HG03457 (cell line): Measurements from ENCODE around the gene CD180.
A peak's percentile ranks its signal among the peaks of the same experiment; 100 is the strongest.
"Not testable (repeated sequence)": the region's sequence is repeated elsewhere in the genome, so short reads cannot be mapped to it uniquely, and the experiment has no call there.

Experiments
- ATAC-seq: cut with Tn5 transposase; IDR thresholded peaks from one replicate; pipeline ENCODE4 v1.9.1; 2021; ENCODE audit warnings: moderate number of reproducible peaks; ENCODE audit not compliant: unreplicated experiment

The CD180 gene

DNA sequence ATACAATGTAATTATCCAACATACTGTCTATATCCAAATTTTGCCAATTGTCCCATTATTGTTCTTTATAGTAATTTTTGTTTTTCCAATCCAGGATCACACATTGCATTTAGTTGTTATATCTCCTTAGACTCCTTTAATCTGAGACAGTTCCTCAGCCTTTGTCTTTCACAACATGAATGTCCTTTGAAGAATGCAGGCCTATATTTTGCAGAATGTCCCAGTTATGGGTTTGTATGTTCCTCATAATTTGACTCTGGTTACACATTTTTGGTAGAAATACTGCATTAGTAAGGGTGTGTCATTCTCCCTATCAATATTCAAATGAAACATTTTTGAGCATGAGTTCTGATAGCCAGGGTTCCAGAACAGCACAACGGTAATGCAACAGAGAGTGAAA is 6.7 kb downstream of the CD180 start:
- no peak for ATAC-seq

DNA sequence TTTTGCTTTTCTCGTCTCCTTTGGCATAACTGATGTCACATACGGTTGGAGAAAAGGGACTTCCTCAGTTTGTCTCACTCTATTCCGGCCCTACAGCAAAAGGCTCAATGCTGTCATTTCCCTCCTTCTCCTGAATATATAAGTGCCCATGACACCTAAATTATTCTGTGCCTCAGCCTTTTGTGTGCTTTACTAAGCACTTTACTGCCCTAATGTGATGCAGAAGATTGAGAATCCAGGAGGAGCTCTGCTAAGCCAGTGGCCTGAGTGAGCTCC is 7.6 kb downstream of the CD180 start:
- no peak for ATAC-seq

DNA sequence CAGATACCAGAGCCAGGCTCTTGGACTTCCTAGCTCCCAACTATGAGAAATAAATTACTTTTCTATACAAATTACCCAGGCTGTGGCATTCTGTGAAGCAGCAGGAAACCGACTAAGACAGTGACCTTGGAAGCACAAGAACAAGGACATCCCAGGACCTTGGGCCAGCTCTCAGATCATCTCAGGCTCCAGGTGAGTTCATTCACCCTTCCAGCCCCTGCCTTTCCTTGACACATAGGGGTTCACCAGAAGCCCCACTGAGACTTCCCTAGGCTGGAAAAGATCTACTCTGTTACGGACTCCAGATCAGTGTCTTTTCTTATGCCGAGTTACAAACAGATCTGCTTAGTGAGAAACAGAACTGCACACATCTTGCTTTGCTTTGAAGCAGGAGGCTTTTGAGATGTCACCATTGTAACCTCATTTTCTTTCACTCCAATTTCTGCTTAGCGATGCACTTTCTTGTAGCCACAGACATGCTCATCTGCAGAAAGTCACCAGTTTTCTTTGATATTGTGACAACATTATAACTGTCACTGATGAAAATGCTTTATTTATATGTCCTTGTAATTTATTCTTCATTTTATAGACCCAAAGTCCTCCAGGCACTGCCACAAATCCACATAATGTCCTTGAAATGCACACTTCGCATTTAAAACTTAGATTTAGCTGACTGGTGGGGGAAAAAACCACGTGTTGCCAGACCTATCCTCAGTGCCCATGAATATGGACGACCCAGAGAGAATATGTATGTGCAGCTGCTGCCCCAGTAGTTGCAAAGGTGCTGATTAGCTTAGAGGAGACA is 8.1 kb downstream of the CD180 start:
- ATAC-seq, result no peak

- ATAC-seq, result no peak
These were observed 9.4 kb downstream of the CD180 start for GRCh38 chr5:67187006-67187715.

- no peak for ATAC-seq
These were observed 12.7 kb downstream of the CD180 start for GRCh38 chr5:67183859-67184258.

GRCh38 chr5:67182301-67182790 is 14.3 kb downstream of the CD180 start:
- no peak for ATAC-seq

DNA sequence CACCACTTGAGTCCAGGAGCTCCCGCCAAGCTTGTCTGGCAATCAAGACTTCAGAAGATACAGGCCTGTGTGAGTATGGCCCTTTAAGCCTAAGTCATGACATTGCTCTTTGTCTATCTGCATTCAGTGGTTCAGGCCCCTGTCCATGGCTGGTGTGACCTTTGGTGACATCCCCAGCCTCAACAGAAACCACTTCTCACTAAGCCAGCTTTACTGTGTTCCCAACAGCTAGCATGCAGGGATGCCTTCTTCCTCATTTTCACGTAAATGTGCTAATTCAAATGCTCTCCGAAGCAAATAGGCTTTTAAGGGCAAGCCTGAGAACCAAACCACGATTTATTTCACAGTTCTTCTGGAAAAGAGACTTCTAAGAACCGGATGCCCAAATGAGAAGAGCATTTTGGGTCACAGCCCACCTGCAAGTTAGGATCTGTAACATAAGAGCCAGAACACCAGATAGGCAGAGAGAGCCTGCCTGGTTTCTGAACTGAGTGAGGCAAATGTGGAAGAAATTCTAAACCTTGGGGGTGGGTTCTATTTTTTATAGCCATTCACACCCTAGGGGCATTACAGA is 14.9 kb downstream of the CD180 start:
- no peak for ATAC-seq

DNA sequence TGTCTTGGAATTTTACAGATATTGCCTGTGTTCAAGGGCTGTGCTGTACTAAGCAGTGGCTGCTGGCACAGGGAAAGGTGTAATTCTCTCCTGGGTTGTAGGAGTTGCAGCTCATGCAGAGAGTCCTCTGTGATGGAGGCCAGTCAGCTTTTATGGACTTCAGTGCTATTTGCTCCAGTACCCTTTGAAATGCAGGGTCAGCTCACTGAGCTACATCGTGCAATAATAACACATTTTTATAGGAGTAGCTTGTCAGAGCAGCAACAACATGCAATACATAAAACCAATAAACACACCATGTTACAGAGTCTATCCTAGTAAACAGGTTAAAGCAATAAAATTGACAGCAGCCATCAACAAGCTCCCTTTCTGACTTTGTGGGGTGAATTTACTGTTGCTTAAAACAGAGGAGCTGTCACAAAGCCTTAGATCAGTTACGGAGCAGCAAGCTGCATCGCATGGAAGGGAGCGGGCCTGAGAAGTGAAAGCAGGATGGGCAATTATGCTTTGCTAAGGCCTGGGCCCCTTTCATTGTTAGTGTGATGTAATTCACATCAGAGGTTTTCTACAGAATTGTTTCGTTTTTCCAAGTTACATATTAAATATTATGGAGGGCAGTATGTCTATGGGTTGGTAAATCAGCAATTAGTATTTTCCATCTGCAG is 16.8 kb downstream of the CD180 start:
- no peak for ATAC-seq

- ATAC-seq, result no peak
These were observed 17.6 kb downstream of the CD180 start for GRCh38 chr5:67178966-67179365.

GRCh38 chr5:67178085-67178484 is 18.5 kb downstream of the CD180 start:
- ATAC-seq, result no peak

DNA sequence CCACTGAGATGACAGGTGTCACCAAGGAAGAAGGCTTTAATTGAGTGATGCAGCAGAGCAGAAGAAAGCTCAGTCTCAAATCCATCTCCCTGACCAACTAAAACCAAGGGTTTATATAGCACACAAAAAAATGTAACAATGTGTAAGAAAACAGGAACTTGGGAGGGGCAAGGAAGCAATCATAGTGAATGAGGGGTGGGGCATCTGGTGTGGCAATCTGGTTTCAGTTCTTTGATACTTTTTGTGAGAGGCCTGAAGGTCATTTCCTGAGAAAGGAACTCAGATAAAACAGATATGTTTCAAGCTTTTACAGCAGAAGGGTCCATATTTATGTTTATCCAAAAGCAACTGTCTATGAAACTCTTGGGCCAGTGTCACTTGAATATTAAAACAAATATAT is 19.7 kb downstream of the CD180 start:
- no peak for ATAC-seq

DNA sequence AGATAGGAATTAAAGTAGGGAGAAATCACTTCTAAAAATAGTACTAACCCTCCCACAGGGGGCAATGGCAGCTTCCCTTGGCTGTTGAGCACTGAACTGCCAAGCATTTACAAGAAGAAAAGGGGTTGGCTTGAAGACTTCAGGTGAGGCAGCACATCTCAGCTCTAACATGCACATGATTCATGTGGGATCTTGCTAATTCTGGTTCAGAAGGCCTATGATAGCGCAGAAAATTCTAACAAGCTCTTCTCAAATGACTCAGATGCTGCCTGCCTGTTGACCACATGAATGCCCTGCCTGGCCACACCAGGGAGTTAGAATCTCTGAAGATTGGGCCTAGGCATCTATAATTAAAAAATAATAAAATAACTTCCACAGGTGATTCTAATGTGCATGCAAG is 22.6 kb downstream of the CD180 start:
- no peak for ATAC-seq

DNA sequence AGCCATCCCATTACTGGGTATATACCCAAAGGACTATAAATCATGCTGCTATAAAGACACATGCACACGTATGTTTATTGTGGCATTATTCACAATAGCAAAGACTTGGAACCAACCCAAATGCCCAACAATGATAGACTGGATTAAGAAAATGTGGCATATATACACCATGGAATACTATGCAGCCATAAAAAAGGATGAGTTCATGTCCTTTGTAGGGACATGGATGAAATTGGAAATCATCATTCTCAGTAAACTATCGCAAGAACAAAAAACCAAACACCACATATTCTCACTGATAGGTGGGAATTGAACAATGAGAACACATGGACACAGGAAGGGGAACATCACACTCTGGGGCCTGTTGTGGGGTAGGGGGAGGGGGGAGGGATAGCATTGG is 23.2 kb downstream of the CD180 start:
- ATAC-seq, result not testable (repeated sequence)

DNA sequence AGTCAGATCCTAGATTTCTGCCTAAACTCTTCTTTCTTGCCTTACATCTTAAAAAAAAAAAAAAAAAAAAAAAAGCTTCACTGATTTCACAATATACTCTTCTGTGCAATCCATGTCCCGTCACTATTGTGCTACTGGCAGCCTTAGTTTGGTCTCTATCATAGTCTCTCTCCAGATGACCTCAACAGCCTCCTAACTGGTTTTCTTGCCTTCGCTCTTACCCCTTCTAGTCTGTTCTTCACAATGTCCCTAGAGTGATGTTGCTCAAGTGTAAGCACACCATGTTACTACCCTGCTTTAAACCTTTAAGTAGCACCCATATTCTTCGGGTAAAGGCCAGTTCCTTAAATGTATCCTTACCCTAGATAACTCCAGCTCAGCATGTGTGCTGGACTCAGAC is 25.8 kb downstream of the CD180 start:
- ATAC-seq, result no peak

DNA sequence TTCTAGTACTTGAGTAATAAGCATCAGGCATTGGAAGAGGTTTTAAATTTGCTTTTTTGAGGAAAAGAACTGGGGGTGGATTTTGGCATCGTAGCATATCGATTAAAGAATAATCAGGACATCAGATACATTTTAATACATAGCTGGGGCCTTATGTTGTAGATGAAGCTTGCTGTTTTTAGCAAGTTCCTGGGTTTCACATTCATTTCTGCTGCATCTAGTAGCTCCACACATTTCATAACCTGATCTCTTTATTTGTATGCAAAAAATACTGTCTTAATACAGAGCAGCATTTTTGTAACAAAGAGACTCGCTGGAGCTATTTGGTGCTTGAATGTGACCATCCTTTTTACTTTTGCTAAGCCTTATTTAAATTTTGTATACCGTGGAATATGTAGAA is 28.5 kb downstream of the CD180 start:
- no peak for ATAC-seq

DNA sequence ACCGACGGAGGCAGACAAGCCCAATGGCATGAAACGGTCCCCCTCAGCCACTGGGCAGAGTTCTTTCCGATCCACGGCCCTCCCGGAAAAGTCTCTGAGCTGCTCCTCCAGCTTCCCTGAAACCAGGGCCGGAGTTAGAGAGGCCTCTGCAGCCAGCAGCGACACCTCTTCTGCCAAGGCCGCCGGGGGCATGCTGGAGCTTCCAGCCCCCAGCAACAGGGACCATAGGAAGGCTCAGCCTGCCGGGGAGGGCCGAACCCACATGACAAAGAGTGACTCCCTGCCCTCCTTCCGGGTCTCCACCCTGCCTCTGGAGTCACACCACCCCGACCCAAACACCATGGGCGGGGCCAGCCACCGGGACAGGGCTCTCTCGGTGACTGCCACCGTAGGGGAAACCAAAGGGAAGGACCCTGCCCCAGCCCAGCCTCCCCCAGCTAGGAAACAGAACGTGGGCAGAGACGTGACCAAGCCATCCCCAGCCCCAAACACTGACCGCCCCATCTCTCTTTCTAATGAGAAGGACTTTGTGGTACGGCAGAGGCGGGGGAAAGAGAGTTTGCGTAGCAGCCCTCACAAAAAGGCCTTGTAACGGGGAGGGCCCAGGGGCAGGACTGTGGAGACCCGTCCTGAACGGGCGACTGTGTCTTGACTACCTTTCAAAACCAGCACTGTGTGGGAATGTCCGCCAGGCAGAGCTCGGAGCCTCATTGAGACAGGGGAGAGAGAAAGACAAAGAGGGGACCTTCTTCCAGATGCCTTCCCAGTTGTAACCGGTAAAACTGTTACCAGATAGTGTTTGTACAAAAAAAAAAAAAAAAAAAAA is 29.9 kb downstream of the CD180 start:
- peak; percentile 24 for ATAC-seq

GRCh38 chr5:67165526-67166459 is 30.8 kb downstream of the CD180 start:
- peak; percentile 87 for ATAC-seq

DNA sequence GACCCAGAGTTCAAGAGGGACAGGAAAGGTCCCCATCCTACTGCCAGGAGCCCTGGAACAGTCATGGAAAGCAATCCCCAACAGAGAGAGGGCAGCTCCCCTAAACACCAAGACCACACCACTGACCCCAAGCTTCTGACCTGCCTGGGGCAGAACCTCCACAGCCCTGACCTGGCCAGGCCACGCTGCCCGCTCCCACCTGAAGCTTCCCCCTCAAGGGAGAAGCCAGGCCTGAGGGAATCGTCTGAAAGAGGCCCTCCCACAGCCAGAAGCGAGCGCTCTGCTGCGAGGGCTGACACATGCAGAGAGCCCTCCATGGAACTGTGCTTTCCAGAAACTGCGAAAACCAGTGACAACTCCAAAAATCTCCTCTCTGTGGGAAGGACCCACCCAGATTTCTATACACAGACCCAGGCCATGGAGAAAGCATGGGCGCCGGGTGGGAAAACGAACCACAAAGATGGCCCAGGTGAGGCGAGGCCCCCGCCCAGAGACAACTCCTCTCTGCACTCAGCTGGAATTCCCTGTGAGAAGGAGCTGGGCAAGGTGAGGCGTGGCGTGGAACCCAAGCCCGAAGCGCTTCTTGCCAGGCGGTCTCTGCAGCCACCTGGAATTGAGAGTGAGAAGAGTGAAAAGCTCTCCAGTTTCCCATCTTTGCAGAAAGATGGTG is 31.6 kb downstream of the CD180 start:
- no peak for ATAC-seq
